Lower lobe of right lung (tissue), 2 donors: ENCODE results near the gene MTMR2. TPM values are rescaled to one million over a fixed set of nuclear protein-coding genes. Genes with fewer than 3 reads are reported as not detected.
A peak's percentile ranks its signal among the peaks of the same experiment; 100 is the strongest.

Source experiments
- ATAC-seq, 2 donors: fragments of 200-7000 bp; cut with Tn5 transposase; one replicate each; pipeline ENCODE4 v1.9.1; 2020 to 2022; ENCODE audit warnings: mild to moderate bottlenecking in 2 of 2, moderate library complexity in 2 of 2
- DNase-seq: peaks from one replicate; pipeline ENCODE4 v3.0.0-alpha.2; 2020
- H3K27ac ChIP-seq: fragments of 200-600 bp; one replicate; pipeline ENCODE4 v1.8.0; 2022
- H3K27me3 ChIP-seq: fragments of 200-600 bp; one replicate; pipeline ENCODE4 v1.8.0; 2022; ENCODE audit warnings: low read depth
- H3K36me3 ChIP-seq: fragments of 200-600 bp; one replicate; pipeline ENCODE4 v1.8.0; 2022; ENCODE audit warnings: mild to moderate bottlenecking
- H3K4me1 ChIP-seq: fragments of 200-600 bp; one replicate; pipeline ENCODE4 v1.8.0; 2022
- H3K4me3 ChIP-seq: fragments of 200-600 bp; one replicate; pipeline ENCODE4 v1.8.0; 2022; ENCODE audit warnings: mild to moderate bottlenecking
- H3K9me3 ChIP-seq: fragments of 200-600 bp; one replicate; pipeline ENCODE4 v1.8.0; 2022
- intact Hi-C: fragments of 100-400 bp; cut with DNase I; formaldehyde crosslinking; loops from one replicate; pipeline ENCODE4 v1.11.0; 2022
- total RNA-seq: library from RNA; stranded (reverse); fragmentation: NEBNext Ultra II Directional; extraction: Animal tissue kit (Norgen Biotek cat#: 25700); gene quantifications from one replicate; pipeline ENCODE4 v1.2.1, GENCODE V29; 2021
- TF ChIP-seq, protein P1 (sequence below): fragments of 200-600 bp; IDR thresholded peaks from one replicate; pipeline ENCODE4 v1.8.0; 2022; ENCODE audit warnings: antibody characterized with exemption, mild to moderate bottlenecking
- donor health status: DM: no; HTN: yes; CAD: no; lungs with severe emphysema.

MTMR2 gene
- total RNA-seq, 1 donor from 2014 or later, result 24.9 TPM

DNA sequence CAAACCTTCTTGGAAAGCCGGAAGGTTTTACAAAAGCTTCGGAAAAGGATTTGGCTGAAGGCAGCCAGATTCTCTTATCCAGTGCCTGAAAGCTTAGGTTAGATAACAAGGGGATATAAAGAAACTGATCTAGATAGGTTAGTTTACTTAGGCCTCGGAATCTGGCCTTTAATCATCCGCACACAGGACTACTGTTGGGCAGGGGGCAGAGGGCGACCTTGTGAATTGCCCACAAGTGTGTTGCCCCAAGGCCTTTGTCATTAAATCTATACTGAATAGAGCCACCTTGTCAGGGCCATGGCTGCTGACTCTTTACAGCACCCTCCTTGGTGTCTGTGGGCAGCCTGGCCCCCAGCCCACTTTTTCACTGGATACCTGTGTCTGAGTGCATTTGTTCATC is 9.7 kb upstream of the MTMR2 start:
- Histone ChIP-seq H3K4me1 (no peaks in the 10 kb centered on the region), H3K27ac (no peak overlapping the region), H3K27me3 (no peaks in the 10 kb centered on the region), H3K9me3 (peaks cover 4% of the 10 kb centered on the region), H3K36me3 (no peaks in the 10 kb centered on the region), H3K4me3 (no peak overlapping the region)
- no peak for ATAC-seq
- intact Hi-C loops, result no loop called here
- DNase-seq, result no peak
- TF ChIP-seq, protein P1, sequence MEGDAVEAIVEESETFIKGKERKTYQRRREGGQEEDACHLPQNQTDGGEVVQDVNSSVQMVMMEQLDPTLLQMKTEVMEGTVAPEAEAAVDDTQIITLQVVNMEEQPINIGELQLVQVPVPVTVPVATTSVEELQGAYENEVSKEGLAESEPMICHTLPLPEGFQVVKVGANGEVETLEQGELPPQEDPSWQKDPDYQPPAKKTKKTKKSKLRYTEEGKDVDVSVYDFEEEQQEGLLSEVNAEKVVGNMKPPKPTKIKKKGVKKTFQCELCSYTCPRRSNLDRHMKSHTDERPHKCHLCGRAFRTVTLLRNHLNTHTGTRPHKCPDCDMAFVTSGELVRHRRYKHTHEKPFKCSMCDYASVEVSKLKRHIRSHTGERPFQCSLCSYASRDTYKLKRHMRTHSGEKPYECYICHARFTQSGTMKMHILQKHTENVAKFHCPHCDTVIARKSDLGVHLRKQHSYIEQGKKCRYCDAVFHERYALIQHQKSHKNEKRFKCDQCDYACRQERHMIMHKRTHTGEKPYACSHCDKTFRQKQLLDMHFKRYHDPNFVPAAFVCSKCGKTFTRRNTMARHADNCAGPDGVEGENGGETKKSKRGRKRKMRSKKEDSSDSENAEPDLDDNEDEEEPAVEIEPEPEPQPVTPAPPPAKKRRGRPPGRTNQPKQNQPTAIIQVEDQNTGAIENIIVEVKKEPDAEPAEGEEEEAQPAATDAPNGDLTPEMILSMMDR, result no peak

DNA sequence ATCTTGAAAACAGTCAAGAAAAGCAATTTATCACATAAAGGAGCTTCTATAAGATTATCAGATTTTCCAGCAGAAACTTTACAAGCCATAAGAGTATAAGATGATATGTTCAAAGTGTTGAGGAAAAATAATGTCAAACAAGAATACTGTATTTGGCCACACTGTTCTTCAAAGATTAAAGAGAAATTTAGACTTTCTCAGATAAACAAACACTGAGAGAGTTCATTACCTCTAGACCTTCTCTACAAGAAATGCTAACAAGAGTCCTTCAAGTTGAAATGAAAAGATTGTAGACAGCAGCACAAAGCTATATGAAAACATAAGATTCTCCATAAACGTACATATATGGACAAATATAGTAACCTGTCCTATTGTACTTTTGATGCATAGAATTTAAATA is 8.0 kb upstream of the MTMR2 start:
- no peaks in the 10 kb centered on the region for H3K27me3 ChIP-seq
- H3K9me3 ChIP-seq, result peaks cover under 1% of the 10 kb centered on the region
- H3K4me1 ChIP-seq, result no peaks in the 10 kb centered on the region
- ATAC-seq, result no peak
- no peak overlapping the region for H3K4me3 ChIP-seq
- no peak overlapping the region for H3K27ac ChIP-seq
- DNase-seq, result no peak
- H3K36me3 ChIP-seq, result no peaks in the 10 kb centered on the region
- intact Hi-C loops, result no loop called here
- TF ChIP-seq, protein P1, result no peak

DNA sequence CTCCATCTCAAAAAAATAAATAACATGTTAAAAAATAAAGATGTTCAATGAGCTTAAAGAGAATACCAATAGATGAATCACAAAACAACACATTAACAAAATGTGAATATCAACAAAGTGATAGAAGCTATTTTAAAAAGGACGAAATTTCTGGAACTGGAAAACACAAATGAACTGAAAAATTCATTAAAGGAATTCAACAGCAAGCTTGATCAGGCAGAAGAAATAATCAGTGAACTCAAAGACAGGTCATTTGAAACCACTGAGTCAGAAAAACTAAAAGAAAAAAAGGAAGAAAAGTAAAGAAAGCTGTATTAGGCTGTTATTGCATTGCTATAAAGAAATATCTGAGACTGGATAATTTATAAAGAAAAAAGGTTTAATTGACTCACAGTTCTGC is 7.0 kb upstream of the MTMR2 start:
- no peak for DNase-seq
- Histone ChIP-seq H3K9me3 (no peaks in the 10 kb centered on the region), H3K36me3 (no peaks in the 10 kb centered on the region), H3K27ac (no peak overlapping the region), H3K4me1 (no peaks in the 10 kb centered on the region), H3K27me3 (no peaks in the 10 kb centered on the region), H3K4me3 (no peak overlapping the region)
- intact Hi-C loops, result no loop called here
- TF ChIP-seq, protein P1, result no peak
- no peak for ATAC-seq

DNA sequence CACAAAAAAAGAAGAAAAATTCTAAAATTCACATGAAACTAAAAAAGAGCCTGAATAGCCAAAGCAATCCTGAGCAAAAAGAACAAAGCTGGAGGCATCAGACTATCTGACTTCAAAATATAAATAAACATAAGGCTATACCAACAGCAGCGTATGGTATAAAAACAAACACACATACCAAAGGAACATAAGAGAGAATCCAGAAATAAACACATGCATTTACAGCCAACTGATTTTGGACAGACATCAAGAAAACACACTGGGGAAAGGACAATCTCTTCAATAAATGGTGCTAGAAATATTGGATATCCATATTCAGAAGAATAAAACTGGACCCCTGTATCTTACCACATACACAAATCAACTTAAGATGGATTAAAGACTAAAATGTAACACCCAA is 2.8 kb upstream of the MTMR2 start:
- no peaks in the 10 kb centered on the region for H3K27me3 ChIP-seq
- intact Hi-C loops, result no loop called here
- DNase-seq, result no peak

DNA sequence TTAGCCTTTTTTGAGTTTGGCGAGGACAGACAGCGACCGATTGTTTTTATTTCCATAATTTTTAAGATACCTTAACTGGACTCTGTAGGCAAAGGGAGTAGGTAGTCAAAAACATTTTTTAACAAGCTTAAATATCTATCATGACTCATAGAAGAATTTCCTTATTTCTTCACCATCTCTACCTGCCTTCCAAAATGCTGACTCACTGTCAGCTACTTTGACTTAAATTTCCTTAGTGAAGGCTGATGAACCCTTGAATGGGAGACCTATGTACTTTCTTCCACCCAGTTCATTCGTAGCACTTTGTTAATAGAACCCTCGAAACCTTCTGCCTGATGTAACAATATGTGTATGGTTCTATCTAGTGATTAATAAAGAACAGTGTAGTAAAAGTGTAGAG is 1.1 kb upstream of the MTMR2 start:
- no peaks in the 10 kb centered on the region for H3K27me3 ChIP-seq
- no peaks in the 10 kb centered on the region for H3K9me3 ChIP-seq
- H3K4me3 ChIP-seq, result peak overlapping the region; percentile 80
- peaks cover 29% of the 10 kb centered on the region for H3K4me1 ChIP-seq
- H3K36me3 ChIP-seq, result no peaks in the 10 kb centered on the region
- H3K27ac ChIP-seq, result peak overlapping the region; percentile 95
- intact Hi-C loops, result no loop called here
- DNase-seq (no peak), ATAC-seq (no peak)
- TF ChIP-seq, protein P1, result no peak

More for the DNA sequence above, 2.8 kb upstream of the MTMR2 start:
- ATAC-seq, result no peak
- Histone ChIP-seq H3K9me3 (no peaks in the 10 kb centered on the region), H3K36me3 (no peaks in the 10 kb centered on the region), H3K4me3 (no peak overlapping the region), H3K4me1 (peaks cover 24% of the 10 kb centered on the region), H3K27ac (no peak overlapping the region)
- TF ChIP-seq, protein P1, result no peak

DNA sequence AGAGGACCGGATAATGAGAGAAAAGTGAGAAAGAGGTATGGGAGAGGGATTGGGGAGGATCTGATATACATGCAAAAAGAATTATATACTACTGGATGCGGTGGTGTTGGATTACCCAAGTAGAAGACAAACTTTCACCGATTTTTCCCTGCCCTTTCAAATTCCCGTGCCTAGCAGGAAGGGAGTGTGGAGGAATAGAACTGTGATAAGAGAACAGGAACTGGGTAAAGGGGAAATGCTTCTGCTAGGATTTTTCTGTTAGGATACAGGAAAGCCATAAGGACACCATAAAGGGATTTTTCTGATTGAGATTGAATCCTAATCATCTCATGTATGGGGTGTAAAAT is 480 bp upstream of the MTMR2 start:
- H3K27me3 ChIP-seq, result no peaks in the 10 kb centered on the region
- peak; percentile 22 to 34 for ATAC-seq
- intact Hi-C loops, result no loop called here
- no peak for DNase-seq
- peaks cover 29% of the 10 kb centered on the region for H3K4me1 ChIP-seq
- TF ChIP-seq, protein P1, result no peak
- peak overlapping the region; percentile 80 for H3K4me3 ChIP-seq
- H3K36me3 ChIP-seq, result no peaks in the 10 kb centered on the region
- H3K27ac ChIP-seq, result peak overlapping the region; percentile 95
- H3K9me3 ChIP-seq, result no peaks in the 10 kb centered on the region
